Lower leg skin (tissue), 4 donors: ENCODE data around the gene IVNS1ABP. TPM values are rescaled to one million over a fixed set of nuclear protein-coding genes. Genes with fewer than 3 reads are reported as not detected.

Experiments
- DNase-seq, 2 donors: peaks; one replicate each; pipeline ENCODE4 v3.0.0-alpha.2; 2019; ENCODE audit warnings: low spot score in 2 of 2
- H3K4me3 ChIP-seq: fragments of 200-600 bp; sonication (generic); 2 replicates; pipeline ENCODE4 v1.5.1; 2017; ENCODE audit warnings: mild to moderate bottlenecking, low read depth; ENCODE audit not compliant: poor library complexity, severe bottlenecking
- CTCF ChIP-seq, 3 donors: fragments of 450-650 bp; IDR thresholded peaks; one replicate each; pipeline ENCODE4 v1.5.1; 2016; ENCODE audit warnings: antibody characterized with exemption in 3 of 3, mild to moderate bottlenecking in 3 of 3, moderate library complexity in 2 of 3
- POLR2A ChIP-seq, 2 donors: fragments of 450-650 bp; IDR thresholded peaks; one replicate each; pipeline ENCODE4 v1.6.1; 2016 to 2017; ENCODE audit warnings: antibody characterized with exemption in 2 of 2, mild to moderate bottlenecking in 1 of 2, moderate library complexity in 1 of 2
- WGBS, 2 donors: methylation state at CpG; one replicate each; pipeline ENCODE4 v1.1.5; 2018; 5-methylcytosine and 5-hydroxymethylcytosine counted together
- intact Hi-C: fragments of 100-400 bp; cut with DNase I; formaldehyde crosslinking; loops from one replicate; pipeline ENCODE4 v1.15.0; 2023; ENCODE audit warnings: low total_unique reads
- total RNA-seq, 4 donors: library from RNA; depleted of rRNA; stranded (reverse); fragments of >200 nt; gene quantifications; one replicate each; pipeline ENCODE4 v1.1.0, GENCODE V29; 2016

The IVNS1ABP gene
- total RNA-seq, 4 donors from 2014 or later: 68.8 to 124 (median 97.7) TPM

- intact Hi-C loops: no loop called here
- TF ChIP-seq CTCF (IDR thresholded peaks at IDR 0.05) (no peak), POLR2A (IDR thresholded peaks at IDR 0.05) (no peak)
- H3K4me3 ChIP-seq: no peak overlapping the region
- 93 to 96% methylated on average over 4 of the region's 4 CpGs for WGBS, 2 donors
- DNase-seq: no peak
Measured at GRCh38 chr1:185250063-185250462, 67.0 kb downstream of the IVNS1ABP start.

- H3K4me3 ChIP-seq: no peak overlapping the region
- TF ChIP-seq POLR2A (IDR thresholded peaks at IDR 0.05): no peak
- no peak for TF ChIP-seq CTCF (IDR thresholded peaks at IDR 0.05)
- WGBS, 2 donors: 60 to 78% methylated on average over 2 of the region's 2 CpGs
- intact Hi-C loops: no loop called here
- DNase-seq: no peak
Measured at GRCh38 chr1:185249563-185249962, 67.5 kb downstream of the IVNS1ABP start.

Other genes starting within 250 kb of the IVNS1ABP start
- 10 to 100 TPM in 3 of 4 donors, 1 to 10 TPM in 1; 9.9 to 18.2 (median 11.9) TPM for gene TRMT1L, start 160.3 kb downstream of the IVNS1ABP start, total RNA-seq
- 1 to 10 TPM; 3.9 to 6.3 (median 4.5) TPM for gene SWT1, start 160.1 kb downstream of the IVNS1ABP start, total RNA-seq